ENCODE results near the gene ADAM23. TPM values are rescaled to one million over a fixed set of nuclear protein-coding genes. Genes with fewer than 3 reads are reported as not detected.

Gene ADAM23
- polyA plus RNA-seq, 1 of the 3 experiments (the other 2 are of a cell fraction), result 3.7 TPM

DNA sequence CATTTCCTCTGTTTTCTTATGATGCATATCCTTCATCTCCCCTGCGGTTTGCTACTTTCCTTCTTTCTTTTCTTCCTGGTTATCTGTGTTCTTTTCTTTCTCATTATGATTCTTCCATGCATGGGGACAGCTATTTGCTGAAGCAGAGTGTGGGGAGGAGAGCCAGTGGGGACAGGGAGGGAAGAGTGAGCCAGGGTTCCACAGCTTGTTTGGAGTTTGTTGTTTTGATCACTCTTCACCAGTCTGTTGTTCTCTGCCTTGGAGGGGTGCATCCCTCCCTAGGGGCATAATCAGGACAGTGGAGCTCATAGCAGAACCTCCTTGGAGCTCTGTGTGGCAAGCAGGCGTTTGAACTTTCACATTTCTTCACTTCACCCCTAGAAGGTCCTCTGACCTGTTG is 68.0 kb downstream of the ADAM23 start:
- no peak for DNase-seq
- H3K9me3 ChIP-seq, result no peaks in the 10 kb centered on the region
- H3K4me2 ChIP-seq, result no peak overlapping the region
- H3K27me3 ChIP-seq (ENCODE audit: insufficient read depth), result no peaks in the 10 kb centered on the region
- 54% methylated on average over 2 of the region's 2 CpGs for WGBS (ENCODE audit: low lambda C conversion rate)
- no peak overlapping the region for H3K9ac ChIP-seq
- H3F3A ChIP-seq (replicated peaks; ENCODE audit: insufficient read depth), result no peaks in the 10 kb centered on the region
- no peak overlapping the region for H3K27ac ChIP-seq (ENCODE audit: low read depth in 2 of 2, low read length in 1 of 2)
- H3K4me3 ChIP-seq (ENCODE audit: low read depth in 2 of 2, low read length in 1 of 2), result no peak overlapping the region
- no peaks in the 10 kb centered on the region for H3K4me1 ChIP-seq (ENCODE audit: control insufficient read depth in 1 of 2, insufficient read depth in 2 of 2, low read depth in 1 of 2, low read length in 1 of 2)
- H3K36me3 ChIP-seq (replicated peaks in 1 of 2; ENCODE audit: control insufficient read depth in 1 of 2, insufficient read depth in 2 of 2, low read length in 1 of 2), result no peaks in the 10 kb centered on the region
- no peaks in the 10 kb centered on the region for H3K79me2 ChIP-seq (ENCODE audit: insufficient read depth)
- CTCF ChIA-PET, result no interaction called here
- no peak overlapping the region for H2AFZ ChIP-seq (ENCODE audit: low read depth)
- no peaks in the 10 kb centered on the region for H3K9me2 ChIP-seq
- POLR2A ChIA-PET, result no interaction called here
- no peak for TF ChIP-seq CHD2 (IDR thresholded peaks at IDR 0.05; ENCODE audit: low read length, partially characterized antibody)
- no peak for TF ChIP-seq YY1 (IDR thresholded peaks at IDR 0.05; ENCODE audit: low read depth)
- TF ChIP-seq FOSL2 (IDR thresholded peaks at IDR 0.05; ENCODE audit: borderline replicate concordance, low read depth), result no peak
- TF ChIP-seq RAD21 (IDR thresholded peaks at IDR 0.05; ENCODE audit: low read length), result no peak
- TF ChIP-seq MXI1 (IDR thresholded peaks at IDR 0.05; ENCODE audit: low read depth, low read length), result no peak
- TF ChIP-seq MEF2A (IDR thresholded peaks at IDR 0.05; ENCODE audit: borderline replicate concordance, low read depth), result no peak
- TF ChIP-seq SIN3A (IDR thresholded peaks at IDR 0.05; ENCODE audit: borderline replicate concordance, low read depth, low read length), result no peak
- TF ChIP-seq FOXJ3 (CRISPR knock-in tag; IDR thresholded peaks at IDR 0.05), result no peak
- no peak for TF ChIP-seq JUND (IDR thresholded peaks at IDR 0.05)
- TF ChIP-seq RFX5 (IDR thresholded peaks at IDR 0.05; ENCODE audit: low read length), result no peak
- no peak for TF ChIP-seq POLR2AphosphoS5 (IDR thresholded peaks at IDR 0.05; ENCODE audit: low read depth, low read length)
- no peaks in the 10 kb centered on the region for H4K20me1 ChIP-seq (ENCODE audit: insufficient read depth)

DNA sequence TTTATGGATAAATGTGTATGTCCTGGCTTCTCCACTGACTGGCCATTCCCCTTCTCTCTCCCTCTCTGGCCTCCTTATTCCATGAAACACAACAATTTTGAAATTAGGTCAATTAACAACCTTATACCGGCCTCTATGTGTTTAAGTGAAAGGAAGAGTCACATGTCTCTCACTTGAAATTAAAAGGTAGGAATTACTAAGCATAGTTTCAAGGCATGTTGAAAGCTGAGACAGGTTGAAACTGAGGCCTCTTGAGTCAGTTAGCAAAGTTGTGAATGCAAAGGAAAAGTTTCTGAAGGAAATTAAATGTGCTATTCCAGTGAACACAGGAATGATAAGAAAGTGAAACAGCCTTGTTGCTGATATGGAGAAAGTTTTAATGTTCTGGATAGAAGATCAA is 69.7 kb downstream of the ADAM23 start:
- no peak for DNase-seq
- H3K4me1 ChIP-seq (ENCODE audit: control insufficient read depth in 1 of 2, insufficient read depth in 2 of 2, low read depth in 1 of 2, low read length in 1 of 2), result no peaks in the 10 kb centered on the region
- WGBS (ENCODE audit: low lambda C conversion rate), result 50% methylated on average over 1 of the region's 1 CpG
- no peaks in the 10 kb centered on the region for H3K79me2 ChIP-seq (ENCODE audit: insufficient read depth)
- ChIA-PET POLR2A (no interaction called here), CTCF (interaction anchor here (0.9 kb wide), 1 partner anchor 10 kb away, joined by 4 read pairs; no protein-coding TSS in a partner anchor)
- H3K9ac ChIP-seq, result no peak overlapping the region
- H3K9me3 ChIP-seq, result no peaks in the 10 kb centered on the region
- H3K36me3 ChIP-seq (replicated peaks in 1 of 2; ENCODE audit: control insufficient read depth in 1 of 2, insufficient read depth in 2 of 2, low read length in 1 of 2), result no peaks in the 10 kb centered on the region
- no peak overlapping the region for H3K4me2 ChIP-seq
- H3K27ac ChIP-seq (ENCODE audit: low read depth in 2 of 2, low read length in 1 of 2), result no peak overlapping the region
- no peak overlapping the region for H3K4me3 ChIP-seq (ENCODE audit: low read depth in 2 of 2, low read length in 1 of 2)
- H4K20me1 ChIP-seq (ENCODE audit: insufficient read depth), result no peaks in the 10 kb centered on the region
- no peak for TF ChIP-seq ELF1 (IDR thresholded peaks at IDR 0.05)
- TF ChIP-seq SIN3A (IDR thresholded peaks at IDR 0.05; ENCODE audit: borderline replicate concordance, low read depth, low read length), result no peak
- TF ChIP-seq POLR2AphosphoS5 (IDR thresholded peaks at IDR 0.05; ENCODE audit: low read depth, low read length), result no peak
- no peaks in the 10 kb centered on the region for H3K27me3 ChIP-seq (ENCODE audit: insufficient read depth)
- H2AFZ ChIP-seq (ENCODE audit: low read depth), result no peak overlapping the region
- no peaks in the 10 kb centered on the region for H3K9me2 ChIP-seq
- no peaks in the 10 kb centered on the region for H3F3A ChIP-seq (replicated peaks; ENCODE audit: insufficient read depth)

DNA sequence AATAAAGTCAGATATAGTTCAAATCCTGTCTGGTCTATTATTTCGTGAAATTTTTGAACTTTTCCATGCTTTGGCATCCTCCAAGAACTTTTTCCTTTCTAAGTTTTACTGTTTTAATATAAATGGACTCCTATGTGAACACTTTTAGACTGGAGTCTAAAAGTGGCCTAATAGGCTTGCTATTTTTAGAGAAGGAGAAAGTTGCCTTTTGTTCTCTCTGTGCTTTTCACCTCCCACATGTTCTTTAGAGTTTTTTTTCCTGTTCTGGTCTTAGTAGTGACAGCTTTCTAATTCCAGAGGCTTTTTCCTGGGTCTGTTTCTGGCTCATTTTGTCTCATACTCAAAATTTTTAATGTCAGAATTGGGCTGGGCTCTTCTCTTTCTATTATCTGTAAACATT is 72.2 kb downstream of the ADAM23 start:
- Histone ChIP-seq H3K4me3 (ENCODE audit: low read depth in 2 of 2, low read length in 1 of 2) (no peak overlapping the region), H4K20me1 (ENCODE audit: insufficient read depth) (no peaks in the 10 kb centered on the region), H3K9me2 (no peaks in the 10 kb centered on the region), H3K4me1 (ENCODE audit: control insufficient read depth in 1 of 2, insufficient read depth in 2 of 2, low read depth in 1 of 2, low read length in 1 of 2) (no peaks in the 10 kb centered on the region), H3F3A (replicated peaks; ENCODE audit: insufficient read depth) (no peaks in the 10 kb centered on the region), H3K4me2 (no peak overlapping the region), H3K27me3 (ENCODE audit: insufficient read depth) (no peaks in the 10 kb centered on the region), H3K79me2 (ENCODE audit: insufficient read depth) (no peaks in the 10 kb centered on the region), H3K9me3 (no peaks in the 10 kb centered on the region), H2AFZ (ENCODE audit: low read depth) (no peak overlapping the region), H3K36me3 (replicated peaks in 1 of 2; ENCODE audit: control insufficient read depth in 1 of 2, insufficient read depth in 2 of 2, low read length in 1 of 2) (no peaks in the 10 kb centered on the region), H3K27ac (ENCODE audit: low read depth in 2 of 2, low read length in 1 of 2) (no peak overlapping the region), H3K9ac (no peak overlapping the region)
- ChIA-PET CTCF (no interaction called here), POLR2A (no interaction called here)
- 38% methylated on average over 1 of the region's 1 CpG for WGBS (ENCODE audit: low lambda C conversion rate)
- no peak for DNase-seq
- no peak for TF ChIP-seq NRF1 (IDR thresholded peaks at IDR 0.05; ENCODE audit: low read depth, low read length)
- no peak for TF ChIP-seq RAD21 (IDR thresholded peaks at IDR 0.05; ENCODE audit: low read length)
- TF ChIP-seq, protein P1, sequence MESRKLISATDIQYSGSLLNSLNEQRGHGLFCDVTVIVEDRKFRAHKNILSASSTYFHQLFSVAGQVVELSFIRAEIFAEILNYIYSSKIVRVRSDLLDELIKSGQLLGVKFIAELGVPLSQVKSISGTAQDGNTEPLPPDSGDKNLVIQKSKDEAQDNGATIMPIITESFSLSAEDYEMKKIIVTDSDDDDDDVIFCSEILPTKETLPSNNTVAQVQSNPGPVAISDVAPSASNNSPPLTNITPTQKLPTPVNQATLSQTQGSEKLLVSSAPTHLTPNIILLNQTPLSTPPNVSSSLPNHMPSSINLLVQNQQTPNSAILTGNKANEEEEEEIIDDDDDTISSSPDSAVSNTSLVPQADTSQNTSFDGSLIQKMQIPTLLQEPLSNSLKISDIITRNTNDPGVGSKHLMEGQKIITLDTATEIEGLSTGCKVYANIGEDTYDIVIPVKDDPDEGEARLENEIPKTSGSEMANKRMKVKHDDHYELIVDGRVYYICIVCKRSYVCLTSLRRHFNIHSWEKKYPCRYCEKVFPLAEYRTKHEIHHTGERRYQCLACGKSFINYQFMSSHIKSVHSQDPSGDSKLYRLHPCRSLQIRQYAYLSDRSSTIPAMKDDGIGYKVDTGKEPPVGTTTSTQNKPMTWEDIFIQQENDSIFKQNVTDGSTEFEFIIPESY (IDR thresholded peaks at IDR 0.05; ENCODE audit: borderline replicate concordance, low read depth), result no peak
- no peak for TF ChIP-seq JUND (IDR thresholded peaks at IDR 0.05)
- TF ChIP-seq, protein P2, sequence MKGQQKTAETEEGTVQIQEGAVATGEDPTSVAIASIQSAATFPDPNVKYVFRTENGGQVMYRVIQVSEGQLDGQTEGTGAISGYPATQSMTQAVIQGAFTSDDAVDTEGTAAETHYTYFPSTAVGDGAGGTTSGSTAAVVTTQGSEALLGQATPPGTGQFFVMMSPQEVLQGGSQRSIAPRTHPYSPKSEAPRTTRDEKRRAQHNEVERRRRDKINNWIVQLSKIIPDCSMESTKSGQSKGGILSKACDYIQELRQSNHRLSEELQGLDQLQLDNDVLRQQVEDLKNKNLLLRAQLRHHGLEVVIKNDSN (IDR thresholded peaks at IDR 0.05; ENCODE audit: borderline replicate concordance, low read depth), result no peak
- TF ChIP-seq NFIC (IDR thresholded peaks at IDR 0.05; ENCODE audit: borderline replicate concordance), result no peak
- TF ChIP-seq SIN3A (IDR thresholded peaks at IDR 0.05; ENCODE audit: borderline replicate concordance, low read depth, low read length), result no peak
- TF ChIP-seq RXRA (IDR thresholded peaks at IDR 0.05; ENCODE audit: borderline replicate concordance, low read depth), result no peak
- TF ChIP-seq, protein P3, sequence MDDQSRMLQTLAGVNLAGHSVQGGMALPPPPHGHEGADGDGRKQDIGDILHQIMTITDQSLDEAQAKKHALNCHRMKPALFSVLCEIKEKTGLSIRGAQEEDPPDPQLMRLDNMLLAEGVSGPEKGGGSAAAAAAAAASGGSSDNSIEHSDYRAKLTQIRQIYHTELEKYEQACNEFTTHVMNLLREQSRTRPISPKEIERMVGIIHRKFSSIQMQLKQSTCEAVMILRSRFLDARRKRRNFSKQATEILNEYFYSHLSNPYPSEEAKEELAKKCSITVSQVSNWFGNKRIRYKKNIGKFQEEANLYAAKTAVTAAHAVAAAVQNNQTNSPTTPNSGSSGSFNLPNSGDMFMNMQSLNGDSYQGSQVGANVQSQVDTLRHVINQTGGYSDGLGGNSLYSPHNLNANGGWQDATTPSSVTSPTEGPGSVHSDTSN (IDR thresholded peaks at IDR 0.05), result no peak
- no peak for TF ChIP-seq FOXJ3 (CRISPR knock-in tag; IDR thresholded peaks at IDR 0.05)
- TF ChIP-seq GATA2 (CRISPR knock-in tag; IDR thresholded peaks at IDR 0.05), result no peak
- no peak for TF ChIP-seq EP300 (IDR thresholded peaks at IDR 0.05; ENCODE audit: borderline replicate concordance in 1 of 2, low read depth in 1 of 2, low read length in 1 of 2)
- no peak for TF ChIP-seq TAF1 (IDR thresholded peaks at IDR 0.05; ENCODE audit: borderline replicate concordance, low read depth, low read length)
- no peak for TF ChIP-seq FOXM1 (IDR thresholded peaks at IDR 0.05; ENCODE audit: low read depth)

Measured in SK-N-SH (cell line).